HG03354 (cell line): ENCODE measurements around the gene ZNF287.

Experiments used
- ATAC-seq: cut with Tn5 transposase; IDR thresholded peaks from one replicate; pipeline ENCODE4 v1.9.1; 2021; ENCODE audit warnings: mild to moderate bottlenecking; ENCODE audit not compliant: unreplicated experiment, poor library complexity, severe bottlenecking

Gene ZNF287

GRCh38 chr17:16519021-16519420, 50.0 kb downstream of the ZNF287 start:
- no peak for ATAC-seq

- ATAC-seq = no peak
These were observed 51.5 kb downstream of the ZNF287 start for GRCh38 chr17:16517477-16517876.

- no peak for ATAC-seq
These were observed 52.4 kb downstream of the ZNF287 start for GRCh38 chr17:16516594-16517051.

- no peak for ATAC-seq
These were observed 53.1 kb downstream of the ZNF287 start for GRCh38 chr17:16515933-16516332.

- ATAC-seq = no peak
These were observed 55.1 kb downstream of the ZNF287 start for GRCh38 chr17:16513873-16514272.

GRCh38 chr17:16512011-16512410, 57.0 kb downstream of the ZNF287 start:
- no peak for ATAC-seq

- ATAC-seq = no peak
These were observed 57.4 kb downstream of the ZNF287 start for GRCh38 chr17:16511593-16511992.

GRCh38 chr17:16507918-16508533, 61.0 kb downstream of the ZNF287 start:
- ATAC-seq = no peak

GRCh38 chr17:16506188-16506587, 62.8 kb downstream of the ZNF287 start:
- ATAC-seq = no peak

GRCh38 chr17:16504984-16505383, 64.0 kb downstream of the ZNF287 start:
- ATAC-seq = no peak
